ENCODE measurements around the gene TBC1D14. TPM values are rescaled to one million over a fixed set of nuclear protein-coding genes. Genes with fewer than 3 reads are reported as not detected.

TBC1D14 gene
- total and polyA plus RNA-seq, 4 donors, result 12.9 to 59.7 (median 25.9) TPM

- Histone ChIP-seq H3K27ac (ENCODE audit: low read depth in 1 of 2, low read length in 2 of 2) (no peak overlapping the region), H3K36me3 (ENCODE audit: control insufficient read depth in 1 of 2, insufficient read depth in 2 of 2, low read length in 1 of 2) (peaks cover 4 to 8% of the 10 kb centered on the region in 2 donors), H3K9me3 (ENCODE audit: control insufficient read depth, low read length) (no peaks in the 10 kb centered on the region), H3K27me3 (ENCODE audit: control insufficient read depth in 1 of 2, insufficient read depth in 2 of 2, low read length in 1 of 2) (no peaks in the 10 kb centered on the region), H3K4me3 (ENCODE audit: low read length in 2 of 2) (no peak overlapping the region), H3K4me1 (ENCODE audit: control insufficient read depth in 1 of 2, insufficient read depth in 2 of 2, low read length in 2 of 2) (no peaks in the 10 kb centered on the region)
- DNase-seq, result no peak
- 44 to 47% methylated on average over 3 of the region's 3 CpGs for WGBS, 2 donors
- intact Hi-C loops (cut with DNase I), result no loop called here
- ATAC-seq (ENCODE audit: low FRiP score), result no peak
Measured at GRCh38 chr4:7006411-7006810, 96.8 kb downstream of the TBC1D14 start.

DNA sequence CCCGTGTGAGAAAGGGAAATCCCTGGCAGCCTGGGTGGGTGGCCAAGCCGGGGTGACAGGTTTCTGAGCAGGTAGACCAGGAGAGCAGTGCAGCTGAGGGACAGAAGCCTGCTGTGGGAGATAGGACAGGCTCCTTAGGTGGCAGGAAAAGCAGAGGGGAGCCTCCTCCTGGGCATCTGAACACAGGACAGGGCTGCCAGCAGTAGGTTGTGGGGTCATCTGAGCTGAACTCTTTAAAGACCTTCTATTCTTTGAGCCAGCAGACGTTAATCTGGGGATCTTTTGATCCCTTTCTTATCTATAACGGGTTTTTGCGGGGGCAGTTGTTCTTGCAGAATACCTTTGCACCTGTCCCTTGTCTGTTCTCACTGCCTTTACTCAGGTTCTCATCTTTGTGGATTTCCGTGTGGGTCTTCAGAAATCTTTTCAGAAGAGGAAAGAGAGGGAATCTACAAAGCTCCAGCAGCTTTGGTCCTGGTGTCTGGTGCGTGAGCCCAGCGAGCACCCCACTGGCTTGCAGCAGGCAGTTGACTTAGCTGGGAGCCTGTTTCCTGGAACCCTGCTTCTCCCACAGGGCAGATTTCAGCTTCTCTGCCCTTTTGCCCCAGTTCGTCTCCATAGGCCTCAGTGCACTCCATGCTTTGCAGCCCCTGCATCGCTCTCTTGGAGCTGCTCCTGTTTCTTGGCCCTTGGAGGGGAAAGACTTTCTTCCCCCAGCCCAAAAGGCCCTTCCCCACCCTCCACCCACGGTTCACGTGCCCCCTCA, 97.7 kb downstream of the TBC1D14 start:
- Histone ChIP-seq H3K4me1 (ENCODE audit: control insufficient read depth in 1 of 2, insufficient read depth in 2 of 2, low read length in 2 of 2) (no peaks in the 10 kb centered on the region), H3K4me3 (ENCODE audit: low read length in 2 of 2) (no peak overlapping the region)
- DNase-seq, result peak; percentile 18 to 41

GRCh38 chr4:7007944-7008343, 98.3 kb downstream of the TBC1D14 start:
- ATAC-seq (ENCODE audit: low FRiP score) (no peak), DNase-seq (no peak)
- no peaks in the 10 kb centered on the region for H3K27me3 ChIP-seq (ENCODE audit: control insufficient read depth in 1 of 2, insufficient read depth in 2 of 2, low read length in 1 of 2)
- no peaks in the 10 kb centered on the region for H3K4me1 ChIP-seq (ENCODE audit: control insufficient read depth in 1 of 2, insufficient read depth in 2 of 2, low read length in 2 of 2)
- intact Hi-C loops (cut with DNase I), result no loop called here
- H3K4me3 ChIP-seq (ENCODE audit: low read length in 2 of 2), result no peak overlapping the region
- peaks cover 3 to 8% of the 10 kb centered on the region in 2 donors for H3K36me3 ChIP-seq (ENCODE audit: control insufficient read depth in 1 of 2, insufficient read depth in 2 of 2, low read length in 1 of 2)
- no peak overlapping the region for H3K27ac ChIP-seq (ENCODE audit: low read depth in 1 of 2, low read length in 2 of 2)
- no peaks in the 10 kb centered on the region for H3K9me3 ChIP-seq (ENCODE audit: control insufficient read depth, low read length)
- WGBS, 2 donors, result 69% methylated on average over 2 of the region's 2 CpGs

More for the DNA sequence above, 97.7 kb downstream of the TBC1D14 start:
- ATAC-seq (ENCODE audit: low FRiP score), result no peak
- Histone ChIP-seq H3K36me3 (ENCODE audit: control insufficient read depth in 1 of 2, insufficient read depth in 2 of 2, low read length in 1 of 2) (peaks cover 3 to 8% of the 10 kb centered on the region in 2 donors), H3K27ac (ENCODE audit: low read depth in 1 of 2, low read length in 2 of 2) (no peak overlapping the region), H3K9me3 (ENCODE audit: control insufficient read depth, low read length) (no peaks in the 10 kb centered on the region), H3K27me3 (ENCODE audit: control insufficient read depth in 1 of 2, insufficient read depth in 2 of 2, low read length in 1 of 2) (no peaks in the 10 kb centered on the region)
- WGBS, 2 donors, result 88 to 89% methylated on average over 12 of the region's 12 CpGs
- intact Hi-C loops (cut with DNase I), result no loop called here

DNA sequence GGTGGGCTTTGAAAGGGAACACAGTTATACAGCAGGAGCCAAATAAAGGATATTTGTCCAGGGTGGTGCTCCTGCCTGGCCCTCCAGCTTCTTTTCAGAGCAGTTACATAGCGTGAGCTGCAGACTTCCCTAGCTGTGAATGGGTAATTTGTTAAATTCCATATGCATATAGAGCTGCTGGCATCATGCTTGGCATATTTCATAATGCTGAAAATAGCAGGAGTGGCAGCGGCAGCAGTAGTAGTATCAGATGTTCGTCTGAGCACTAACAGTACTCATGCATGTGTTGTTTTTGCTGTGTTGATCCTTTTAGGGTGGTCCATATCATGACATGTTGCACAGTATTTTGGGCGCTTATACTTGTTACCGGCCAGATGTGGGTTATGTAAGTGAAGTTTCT, 99.9 kb downstream of the TBC1D14 start:
- ATAC-seq (ENCODE audit: low FRiP score), result no peak
- 46 to 49% methylated on average over 5 of the region's 5 CpGs for WGBS, 2 donors

DNA sequence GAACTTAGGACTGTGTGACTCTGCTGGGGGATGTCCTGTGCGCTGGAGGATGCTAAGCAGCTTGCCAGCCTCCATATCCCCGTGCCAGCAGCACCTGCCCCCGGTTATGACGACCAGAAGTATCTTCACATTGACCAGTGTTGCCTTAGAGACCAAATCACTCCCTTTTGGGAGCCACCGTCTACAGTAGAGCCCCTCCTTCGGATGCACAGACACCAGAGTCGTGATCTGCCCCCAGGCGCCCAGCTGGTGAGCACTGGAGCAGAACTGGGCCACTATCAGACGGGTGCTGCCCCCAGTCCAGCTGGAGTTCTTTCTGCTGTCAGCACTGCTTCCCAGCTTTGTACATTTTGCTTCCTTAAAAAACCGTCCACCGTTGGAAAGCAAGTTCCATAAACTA, 103.5 kb downstream of the TBC1D14 start:
- Histone ChIP-seq H3K27me3 (ENCODE audit: control insufficient read depth in 1 of 2, insufficient read depth in 2 of 2, low read length in 1 of 2) (no peaks in the 10 kb centered on the region), H3K9me3 (ENCODE audit: control insufficient read depth, low read length) (no peaks in the 10 kb centered on the region), H3K36me3 (ENCODE audit: control insufficient read depth in 1 of 2, insufficient read depth in 2 of 2, low read length in 1 of 2) (peaks cover 4 to 8% of the 10 kb centered on the region in 2 donors), H3K27ac (ENCODE audit: low read depth in 1 of 2, low read length in 2 of 2) (no peak overlapping the region), H3K4me3 (ENCODE audit: low read length in 2 of 2) (no peak overlapping the region), H3K4me1 (ENCODE audit: control insufficient read depth in 1 of 2, insufficient read depth in 2 of 2, low read length in 2 of 2) (no peaks in the 10 kb centered on the region)
- ATAC-seq (ENCODE audit: low FRiP score) (no peak), DNase-seq (peak in 1 of 2 donors; percentile 43)
- WGBS, 2 donors, result 93% methylated on average over 11 of the region's 11 CpGs
- intact Hi-C loops (cut with DNase I), result no loop called here

More for the DNA sequence above, 99.9 kb downstream of the TBC1D14 start:
- intact Hi-C loops (cut with DNase I), result no loop called here
- Histone ChIP-seq H3K36me3 (ENCODE audit: control insufficient read depth in 1 of 2, insufficient read depth in 2 of 2, low read length in 1 of 2) (peaks cover 5 to 8% of the 10 kb centered on the region in 2 donors), H3K4me1 (ENCODE audit: control insufficient read depth in 1 of 2, insufficient read depth in 2 of 2, low read length in 2 of 2) (no peaks in the 10 kb centered on the region), H3K9me3 (ENCODE audit: control insufficient read depth, low read length) (no peaks in the 10 kb centered on the region), H3K27me3 (ENCODE audit: control insufficient read depth in 1 of 2, insufficient read depth in 2 of 2, low read length in 1 of 2) (no peaks in the 10 kb centered on the region), H3K4me3 (ENCODE audit: low read length in 2 of 2) (no peak overlapping the region), H3K27ac (ENCODE audit: low read depth in 1 of 2, low read length in 2 of 2) (no peak overlapping the region)
- DNase-seq, result peak in 1 of 2 donors; percentile 9

- ATAC-seq (ENCODE audit: low FRiP score), result no peak
- intact Hi-C loops (cut with DNase I), result no loop called here
- Histone ChIP-seq H3K9me3 (ENCODE audit: control insufficient read depth, low read length) (no peaks in the 10 kb centered on the region), H3K36me3 (ENCODE audit: control insufficient read depth in 1 of 2, insufficient read depth in 2 of 2, low read length in 1 of 2) (peaks cover 6 to 8% of the 10 kb centered on the region in 2 donors), H3K4me3 (ENCODE audit: low read length in 2 of 2) (no peak overlapping the region), H3K27me3 (ENCODE audit: control insufficient read depth in 1 of 2, insufficient read depth in 2 of 2, low read length in 1 of 2) (no peaks in the 10 kb centered on the region), H3K27ac (ENCODE audit: low read depth in 1 of 2, low read length in 2 of 2) (no peak overlapping the region), H3K4me1 (ENCODE audit: control insufficient read depth in 1 of 2, insufficient read depth in 2 of 2, low read length in 2 of 2) (no peaks in the 10 kb centered on the region)
- 94 to 97% methylated on average over 12 of the region's 12 CpGs for WGBS, 2 donors
- peak; percentile 27 to 56 for DNase-seq
Measured at GRCh38 chr4:7014815-7015214, 105.2 kb downstream of the TBC1D14 start.

DNA sequence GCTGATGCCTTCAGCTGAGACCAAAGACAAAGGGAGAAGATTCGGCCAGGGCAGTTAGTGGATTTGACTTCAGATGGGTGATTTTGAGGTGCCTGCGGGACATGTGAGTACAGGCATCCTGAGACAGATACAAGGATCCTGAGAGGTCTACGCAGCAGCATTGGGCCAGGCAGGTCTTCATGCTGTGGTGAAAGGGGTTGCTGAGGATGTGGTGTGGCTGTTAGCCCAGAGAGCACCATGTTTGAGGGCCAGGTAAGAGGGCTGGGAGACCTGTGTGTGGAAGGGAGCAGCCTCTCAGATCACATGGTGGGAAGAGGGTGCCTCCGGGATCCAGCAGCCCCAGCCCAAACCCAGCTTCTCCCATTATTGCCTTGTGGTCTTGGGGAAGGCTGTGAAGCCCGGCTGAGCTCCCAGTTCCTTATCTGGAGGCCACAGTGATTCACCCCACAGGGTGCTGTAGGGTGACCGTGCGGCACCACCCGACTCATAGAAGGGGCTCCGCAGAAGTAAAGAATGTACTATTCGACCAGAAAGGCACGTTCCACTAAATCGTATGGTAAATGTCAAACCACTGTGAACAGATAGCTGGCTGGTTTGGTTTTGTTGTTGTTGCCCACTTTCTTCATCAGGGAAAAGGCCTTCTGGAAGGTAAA, 105.9 kb downstream of the TBC1D14 start:
- ATAC-seq (ENCODE audit: low FRiP score), result no peak
- Histone ChIP-seq H3K27ac (ENCODE audit: low read depth in 1 of 2, low read length in 2 of 2) (no peak overlapping the region), H3K4me3 (ENCODE audit: low read length in 2 of 2) (no peak overlapping the region), H3K4me1 (ENCODE audit: control insufficient read depth in 1 of 2, insufficient read depth in 2 of 2, low read length in 2 of 2) (no peaks in the 10 kb centered on the region), H3K36me3 (ENCODE audit: control insufficient read depth in 1 of 2, insufficient read depth in 2 of 2, low read length in 1 of 2) (peaks cover 2 to 6% of the 10 kb centered on the region in 2 donors), H3K27me3 (ENCODE audit: control insufficient read depth in 1 of 2, insufficient read depth in 2 of 2, low read length in 1 of 2) (no peaks in the 10 kb centered on the region), H3K9me3 (ENCODE audit: control insufficient read depth, low read length) (no peaks in the 10 kb centered on the region)
- intact Hi-C loops (cut with DNase I), result no loop called here
- DNase-seq, result peak; percentile 19 to 50
- 75 to 94% methylated on average over 12 of the region's 12 CpGs for WGBS, 2 donors

GRCh38 chr4:7016086-7016485, 106.5 kb downstream of the TBC1D14 start:
- WGBS, 2 donors, result 64 to 81% methylated on average over 11 of the region's 11 CpGs

GRCh38 chr4:7016512-7016911, 106.9 kb downstream of the TBC1D14 start:
- intact Hi-C loops (cut with DNase I), result no loop called here
- DNase-seq (peak in 1 of 2 donors; percentile 3), ATAC-seq (ENCODE audit: low FRiP score) (no peak)
- Histone ChIP-seq H3K4me3 (ENCODE audit: low read length in 2 of 2) (no peak overlapping the region), H3K27ac (ENCODE audit: low read depth in 1 of 2, low read length in 2 of 2) (no peak overlapping the region), H3K36me3 (ENCODE audit: control insufficient read depth in 1 of 2, insufficient read depth in 2 of 2, low read length in 1 of 2) (peaks cover 0 to 8% of the 10 kb centered on the region in 2 donors), H3K9me3 (ENCODE audit: control insufficient read depth, low read length) (no peaks in the 10 kb centered on the region), H3K4me1 (ENCODE audit: control insufficient read depth in 1 of 2, insufficient read depth in 2 of 2, low read length in 2 of 2) (no peaks in the 10 kb centered on the region), H3K27me3 (ENCODE audit: control insufficient read depth in 1 of 2, insufficient read depth in 2 of 2, low read length in 1 of 2) (no peaks in the 10 kb centered on the region)
- WGBS, 2 donors, result 91 to 94% methylated on average over 6 of the region's 6 CpGs

More at GRCh38 chr4:7016086-7016485, 106.5 kb downstream of the TBC1D14 start:
- DNase-seq, result peak; percentile 12 to 58
- ATAC-seq (ENCODE audit: low FRiP score), result no peak
- no peak overlapping the region for H3K4me3 ChIP-seq (ENCODE audit: low read length in 2 of 2)
- H3K9me3 ChIP-seq (ENCODE audit: control insufficient read depth, low read length), result no peaks in the 10 kb centered on the region
- no peak overlapping the region for H3K27ac ChIP-seq (ENCODE audit: low read depth in 1 of 2, low read length in 2 of 2)
- intact Hi-C loops (cut with DNase I), result no loop called here
- H3K36me3 ChIP-seq (ENCODE audit: control insufficient read depth in 1 of 2, insufficient read depth in 2 of 2, low read length in 1 of 2), result peaks cover 0 to 8% of the 10 kb centered on the region in 2 donors
- no peaks in the 10 kb centered on the region for H3K4me1 ChIP-seq (ENCODE audit: control insufficient read depth in 1 of 2, insufficient read depth in 2 of 2, low read length in 2 of 2)
- H3K27me3 ChIP-seq (ENCODE audit: control insufficient read depth in 1 of 2, insufficient read depth in 2 of 2, low read length in 1 of 2), result no peaks in the 10 kb centered on the region
